ENCODE measurements around the gene KIF2C.
"Not testable (repeated sequence)": the region's sequence is repeated elsewhere in the genome, so short reads cannot be mapped to it uniquely, and the experiment has no call there.

KIF2C gene

DNA sequence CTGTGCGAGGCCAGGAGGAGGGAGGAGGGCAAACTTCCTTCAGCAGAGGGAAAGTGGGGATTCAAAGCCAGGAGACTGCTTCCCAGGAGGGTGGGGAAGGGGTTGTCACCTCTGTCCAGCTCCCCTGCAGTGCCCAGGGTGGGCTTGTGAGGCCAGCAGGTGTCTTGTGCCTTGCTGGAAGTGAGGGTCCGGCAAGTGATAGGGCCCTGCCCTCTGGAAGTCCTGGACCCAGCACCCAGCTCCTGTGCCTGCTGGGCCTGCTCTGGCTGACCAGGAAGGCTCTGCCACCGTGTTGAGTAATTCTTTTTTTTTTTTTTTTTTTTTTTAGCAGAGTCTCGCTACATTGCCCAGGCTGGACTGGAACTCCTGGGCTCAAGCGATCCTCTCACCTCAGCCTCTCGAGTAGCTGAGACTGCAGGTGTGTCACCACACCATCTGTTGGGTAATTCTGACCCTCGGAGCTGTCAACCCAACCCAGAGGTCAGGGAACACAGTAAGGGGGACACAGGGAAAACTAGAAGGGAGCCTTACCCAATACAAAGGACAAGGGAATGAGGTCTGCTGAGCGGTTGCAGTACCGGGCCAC, 47.3 kb downstream of the KIF2C start:
- ChIA-PET POLR2A (interaction anchor here (0.9 to 6.3 kb wide), 9 partner anchors 9 to 231 kb away, joined by 3 to 52 read pairs (median 5); partner anchors contain the start of genes HECTD3, PLK3, RPS8 and UROD), CTCF (interaction anchor here (0.6 to 2.6 kb wide), 10 partner anchors 9 to 707 kb away, joined by 3 to 7 read pairs (median 3); partner anchors contain the start of genes RNU5D-1 and UROD)
- no peak for DNase-seq (ENCODE audit: extremely low spot score)
- TF ChIP-seq SUZ12 (IDR thresholded peaks at IDR 0.05) = no peak
- TF ChIP-seq ZNF384 (IDR thresholded peaks at IDR 0.05) = no peak
- TF ChIP-seq FOXK2 (IDR thresholded peaks at IDR 0.05) = no peak
- TF ChIP-seq HDGF (IDR thresholded peaks at IDR 0.05; ENCODE audit: borderline replicate concordance) = no peak
- no peak for TF ChIP-seq FOXM1 (IDR thresholded peaks at IDR 0.05; ENCODE audit: borderline replicate concordance)
- TF ChIP-seq LEF1 (IDR thresholded peaks at IDR 0.05; ENCODE audit: borderline replicate concordance) = no peak
- no peak for TF ChIP-seq L3MBTL2 (conservative IDR thresholded peaks at IDR 0.05)
- TF ChIP-seq, protein P1, sequence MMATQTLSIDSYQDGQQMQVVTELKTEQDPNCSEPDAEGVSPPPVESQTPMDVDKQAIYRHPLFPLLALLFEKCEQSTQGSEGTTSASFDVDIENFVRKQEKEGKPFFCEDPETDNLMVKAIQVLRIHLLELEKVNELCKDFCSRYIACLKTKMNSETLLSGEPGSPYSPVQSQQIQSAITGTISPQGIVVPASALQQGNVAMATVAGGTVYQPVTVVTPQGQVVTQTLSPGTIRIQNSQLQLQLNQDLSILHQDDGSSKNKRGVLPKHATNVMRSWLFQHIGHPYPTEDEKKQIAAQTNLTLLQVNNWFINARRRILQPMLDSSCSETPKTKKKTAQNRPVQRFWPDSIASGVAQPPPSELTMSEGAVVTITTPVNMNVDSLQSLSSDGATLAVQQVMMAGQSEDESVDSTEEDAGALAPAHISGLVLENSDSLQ (IDR thresholded peaks at IDR 0.05) = no peak
- TF ChIP-seq BHLHE40 (IDR thresholded peaks at IDR 0.05; ENCODE audit: borderline replicate concordance) = no peak

DNA sequence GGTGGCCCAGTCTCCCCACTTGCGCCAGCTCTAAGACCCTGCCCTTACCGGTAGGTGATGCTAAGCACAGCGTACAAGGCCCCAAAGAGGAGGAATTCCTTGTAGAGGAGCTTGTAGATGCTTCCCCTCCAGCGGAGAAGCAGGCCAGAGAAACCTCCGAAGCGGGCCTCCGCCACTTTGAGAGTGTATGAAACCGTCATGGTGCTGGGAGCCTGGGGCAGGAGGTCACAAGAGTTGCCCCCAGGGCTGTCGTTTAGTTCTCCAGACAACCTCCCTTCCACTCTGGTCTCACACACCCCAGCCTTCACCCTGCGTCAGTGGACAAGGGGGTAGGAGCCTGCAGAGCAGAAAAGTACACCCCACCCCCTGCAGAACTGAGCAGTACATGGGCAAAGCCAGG, 47.9 kb downstream of the KIF2C start:
- no peak for TF ChIP-seq FOXK2 (IDR thresholded peaks at IDR 0.05)
- TF ChIP-seq BHLHE40 (IDR thresholded peaks at IDR 0.05; ENCODE audit: borderline replicate concordance) = no peak
- TF ChIP-seq FOXA1 (IDR thresholded peaks at IDR 0.05) = no peak
- no peak for TF ChIP-seq FOXM1 (IDR thresholded peaks at IDR 0.05; ENCODE audit: borderline replicate concordance)
- TF ChIP-seq, protein P1 (IDR thresholded peaks at IDR 0.05) = no peak
- TF ChIP-seq LEF1 (IDR thresholded peaks at IDR 0.05; ENCODE audit: borderline replicate concordance) = no peak
- TF ChIP-seq NFRKB (IDR thresholded peaks at IDR 0.05) = no peak
- TF ChIP-seq SP1 (IDR thresholded peaks at IDR 0.05) = no peak
- TF ChIP-seq TARDBP (IDR thresholded peaks at IDR 0.05) = no peak
- no peak for TF ChIP-seq ZNF384 (IDR thresholded peaks at IDR 0.05)
- no peak for TF ChIP-seq L3MBTL2 (conservative IDR thresholded peaks at IDR 0.05)
- TF ChIP-seq SUZ12 (IDR thresholded peaks at IDR 0.05) = no peak
- TF ChIP-seq CTBP1 (IDR thresholded peaks at IDR 0.05; ENCODE audit: borderline replicate concordance) = no peak
- TF ChIP-seq ELF4 (IDR thresholded peaks at IDR 0.05) = no peak
- TF ChIP-seq ARNT (IDR thresholded peaks at IDR 0.05) = no peak
- no peak for TF ChIP-seq HDGF (IDR thresholded peaks at IDR 0.05; ENCODE audit: borderline replicate concordance)
- POLR2A ChIA-PET = interaction anchor here (0.9 to 6.3 kb wide), 9 partner anchors 10 to 516 kb away, joined by 3 to 52 read pairs (median 6); partner anchors contain the start of genes HECTD3, PLK3, RPS8 and UROD
- DNase-seq (ENCODE audit: extremely low spot score) = no peak
- CTCF ChIA-PET = interaction anchor here (1.0 to 2.6 kb wide), 4 partner anchors 10 to 224 kb away, joined by 3 to 7 read pairs (median 4); partner anchors contain the start of gene UROD

DNA sequence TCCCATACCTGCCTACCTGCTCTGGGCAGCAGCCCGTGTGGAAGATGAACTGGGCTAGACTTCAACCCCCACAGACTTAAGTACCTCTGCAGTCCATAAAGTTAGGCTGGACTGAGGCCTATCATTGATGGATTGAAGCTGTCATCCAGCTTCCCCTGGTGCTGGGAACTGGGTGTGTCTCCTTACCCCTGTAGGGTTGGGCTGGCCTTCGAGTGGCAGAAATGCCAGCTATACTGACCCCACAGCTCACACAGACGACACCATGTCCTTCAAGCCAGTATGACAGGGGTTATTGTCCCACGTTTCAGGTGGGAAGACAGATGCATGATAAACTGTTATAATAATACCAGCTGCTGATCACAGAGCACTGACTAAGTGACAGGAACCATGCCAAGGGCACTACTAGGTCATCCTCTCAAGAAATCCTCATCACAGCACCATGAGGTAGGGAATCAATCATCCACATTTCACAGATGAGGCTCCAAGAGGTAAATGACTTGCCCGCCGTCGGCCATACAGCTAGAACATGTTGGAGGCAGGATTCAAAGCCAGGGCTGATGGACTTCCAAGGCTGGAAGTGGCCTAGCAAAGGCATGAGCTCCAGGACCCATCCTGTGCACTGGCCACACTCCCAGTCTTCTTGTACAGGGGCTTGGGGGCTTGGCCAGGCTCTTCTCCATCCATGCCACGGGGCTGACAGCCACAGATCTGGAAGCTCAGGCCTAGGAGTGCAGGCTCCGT, 48.7 kb downstream of the KIF2C start, which contains the start of gene BEST4:
Gene BEST4, minus strand, starts transcription at position 51 of the 741 bp plus-strand sequence. CDS start 465 bp downstream, outside the sequence.
- TF ChIP-seq FOXM1 (IDR thresholded peaks at IDR 0.05; ENCODE audit: borderline replicate concordance) (no peak), L3MBTL2 (conservative IDR thresholded peaks at IDR 0.05) (no peak), HDGF (IDR thresholded peaks at IDR 0.05; ENCODE audit: borderline replicate concordance) (no peak), ELF4 (IDR thresholded peaks at IDR 0.05) (no peak)
- no peak for DNase-seq (ENCODE audit: extremely low spot score)
- POLR2A ChIA-PET = interaction anchor here (0.5 to 6.3 kb wide), 8 partner anchors 8 to 515 kb away, joined by 3 to 52 read pairs (median 8); partner anchors contain the start of genes HECTD3, PLK3, RPS8 and UROD
- CTCF ChIA-PET = interaction anchor here (1.1 to 2.6 kb wide), 2 partner anchors 201 to 224 kb away, joined by 3 to 7 read pairs; partner anchors contain the start of gene UROD

- CTCF ChIA-PET = interaction anchor here (0.6 to 1.1 kb wide), 2 partner anchors 22 to 60 kb away, joined by 4 to 7 read pairs; partner anchors contain the start of gene RNU5D-1
- DNase-seq (ENCODE audit: extremely low spot score) = no peak
- POLR2A ChIA-PET = interaction anchor here (0.6 to 3.0 kb wide), 9 partner anchors 9 to 512 kb away, joined by 3 to 23 read pairs (median 5); partner anchors contain the start of genes DYNLT4, PLK3, RNU5D-1 and RPS8
- TF ChIP-seq SUZ12 (IDR thresholded peaks at IDR 0.05) (no peak), FOXA1 (IDR thresholded peaks at IDR 0.05) (no peak)
Observed at GRCh38 chr1:44790968-44791801, 51.5 kb downstream of the KIF2C start.

- ChIA-PET POLR2A (interaction anchor here (1.1 to 2.5 kb wide), 11 partner anchors 15 to 547 kb away, joined by 3 to 21 read pairs (median 8); partner anchors contain the start of genes HECTD3, MUTYH, PTCH2 and RNU5D-1), CTCF (interaction anchor here (0.7 to 2.0 kb wide), 8 partner anchors 15 to 226 kb away, joined by 3 to 8 read pairs (median 4); partner anchors contain the start of genes BTBD19, HECTD3 and RNU5D-1)
- TF ChIP-seq LEF1 (IDR thresholded peaks at IDR 0.05; ENCODE audit: borderline replicate concordance) = no peak
- TF ChIP-seq FOXK2 (IDR thresholded peaks at IDR 0.05) = no peak
- TF ChIP-seq ARNT (IDR thresholded peaks at IDR 0.05) = no peak
- TF ChIP-seq CTBP1 (IDR thresholded peaks at IDR 0.05; ENCODE audit: borderline replicate concordance) = no peak
- TF ChIP-seq BHLHE40 (IDR thresholded peaks at IDR 0.05; ENCODE audit: borderline replicate concordance) = no peak
- TF ChIP-seq, protein P1 (IDR thresholded peaks at IDR 0.05) = no peak
- no peak for TF ChIP-seq ZNF384 (IDR thresholded peaks at IDR 0.05)
- TF ChIP-seq L3MBTL2 (conservative IDR thresholded peaks at IDR 0.05) = no peak
- DNase-seq (ENCODE audit: extremely low spot score) = no peak
Observed at GRCh38 chr1:44792736-44793502, 53.3 kb downstream of the KIF2C start.

GRCh38 chr1:44797886-44798285, 58.2 kb downstream of the KIF2C start:
- CTCF ChIA-PET; DNase-seq (ENCODE audit: extremely low spot score): not testable (repeated sequence)
- POLR2A ChIA-PET = interaction anchor here (0.7 to 1.8 kb wide), 2 partner anchors 10 to 21 kb away, joined by 4 to 8 read pairs; partner anchors contain the start of genes BTBD19 and DYNLT4

Data from HEK293T (cell line).